ENCODE measurements around the gene TRIM40. TPM values are rescaled to one million over a fixed set of nuclear protein-coding genes. Genes with fewer than 3 reads are reported as not detected.
A peak's percentile ranks its signal among the peaks of the same experiment; 100 is the strongest.

TRIM40 gene
- total and polyA plus RNA-seq, 2 of the 13 experiments (the other 11 are each of a cell fraction or from before 2014, with no cell fraction given), result 0.58 TPM; not detected in 1

DNA sequence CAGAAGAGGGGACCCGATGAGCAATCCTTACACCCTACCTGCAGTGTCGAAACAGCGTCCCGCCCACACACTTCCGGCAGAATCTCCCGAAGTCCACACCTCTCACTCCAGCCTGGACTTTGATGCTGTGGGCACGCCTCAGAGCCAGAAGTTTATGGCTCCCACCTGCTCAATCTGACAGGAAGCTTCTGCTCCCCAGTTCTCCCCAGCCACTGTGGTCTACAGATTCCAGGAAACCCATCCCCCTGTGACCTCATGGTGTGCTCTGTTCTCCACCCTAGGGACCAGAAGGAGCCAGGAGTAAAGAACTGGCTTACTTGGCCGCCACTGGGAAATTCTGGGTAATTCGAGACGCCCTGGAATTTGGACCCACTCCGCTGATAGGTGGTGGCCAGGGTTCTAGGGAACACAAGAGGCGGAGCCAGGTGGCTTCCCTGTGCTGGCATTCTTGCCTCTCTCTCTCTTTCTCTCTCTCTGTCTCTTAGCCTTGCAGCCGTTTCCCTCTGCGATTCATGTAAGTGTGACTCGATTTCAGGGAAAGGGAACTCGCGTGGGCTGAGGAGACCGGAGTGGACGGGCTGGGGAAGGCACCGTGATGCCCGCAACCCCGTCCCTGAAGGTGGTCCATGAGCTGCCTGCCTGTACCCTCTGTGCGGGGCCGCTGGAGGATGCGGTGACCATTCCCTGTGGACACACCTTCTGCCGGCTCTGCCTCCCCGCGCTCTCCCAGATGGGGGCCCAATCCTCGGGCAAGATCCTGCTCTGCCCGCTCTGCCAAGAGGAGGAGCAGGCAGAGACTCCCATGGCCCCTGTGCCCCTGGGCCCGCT is 27.4 kb downstream of the TRIM40 start, which contains the start of gene TRIM15 (continued):
- TF ChIP-seq, protein P1, sequence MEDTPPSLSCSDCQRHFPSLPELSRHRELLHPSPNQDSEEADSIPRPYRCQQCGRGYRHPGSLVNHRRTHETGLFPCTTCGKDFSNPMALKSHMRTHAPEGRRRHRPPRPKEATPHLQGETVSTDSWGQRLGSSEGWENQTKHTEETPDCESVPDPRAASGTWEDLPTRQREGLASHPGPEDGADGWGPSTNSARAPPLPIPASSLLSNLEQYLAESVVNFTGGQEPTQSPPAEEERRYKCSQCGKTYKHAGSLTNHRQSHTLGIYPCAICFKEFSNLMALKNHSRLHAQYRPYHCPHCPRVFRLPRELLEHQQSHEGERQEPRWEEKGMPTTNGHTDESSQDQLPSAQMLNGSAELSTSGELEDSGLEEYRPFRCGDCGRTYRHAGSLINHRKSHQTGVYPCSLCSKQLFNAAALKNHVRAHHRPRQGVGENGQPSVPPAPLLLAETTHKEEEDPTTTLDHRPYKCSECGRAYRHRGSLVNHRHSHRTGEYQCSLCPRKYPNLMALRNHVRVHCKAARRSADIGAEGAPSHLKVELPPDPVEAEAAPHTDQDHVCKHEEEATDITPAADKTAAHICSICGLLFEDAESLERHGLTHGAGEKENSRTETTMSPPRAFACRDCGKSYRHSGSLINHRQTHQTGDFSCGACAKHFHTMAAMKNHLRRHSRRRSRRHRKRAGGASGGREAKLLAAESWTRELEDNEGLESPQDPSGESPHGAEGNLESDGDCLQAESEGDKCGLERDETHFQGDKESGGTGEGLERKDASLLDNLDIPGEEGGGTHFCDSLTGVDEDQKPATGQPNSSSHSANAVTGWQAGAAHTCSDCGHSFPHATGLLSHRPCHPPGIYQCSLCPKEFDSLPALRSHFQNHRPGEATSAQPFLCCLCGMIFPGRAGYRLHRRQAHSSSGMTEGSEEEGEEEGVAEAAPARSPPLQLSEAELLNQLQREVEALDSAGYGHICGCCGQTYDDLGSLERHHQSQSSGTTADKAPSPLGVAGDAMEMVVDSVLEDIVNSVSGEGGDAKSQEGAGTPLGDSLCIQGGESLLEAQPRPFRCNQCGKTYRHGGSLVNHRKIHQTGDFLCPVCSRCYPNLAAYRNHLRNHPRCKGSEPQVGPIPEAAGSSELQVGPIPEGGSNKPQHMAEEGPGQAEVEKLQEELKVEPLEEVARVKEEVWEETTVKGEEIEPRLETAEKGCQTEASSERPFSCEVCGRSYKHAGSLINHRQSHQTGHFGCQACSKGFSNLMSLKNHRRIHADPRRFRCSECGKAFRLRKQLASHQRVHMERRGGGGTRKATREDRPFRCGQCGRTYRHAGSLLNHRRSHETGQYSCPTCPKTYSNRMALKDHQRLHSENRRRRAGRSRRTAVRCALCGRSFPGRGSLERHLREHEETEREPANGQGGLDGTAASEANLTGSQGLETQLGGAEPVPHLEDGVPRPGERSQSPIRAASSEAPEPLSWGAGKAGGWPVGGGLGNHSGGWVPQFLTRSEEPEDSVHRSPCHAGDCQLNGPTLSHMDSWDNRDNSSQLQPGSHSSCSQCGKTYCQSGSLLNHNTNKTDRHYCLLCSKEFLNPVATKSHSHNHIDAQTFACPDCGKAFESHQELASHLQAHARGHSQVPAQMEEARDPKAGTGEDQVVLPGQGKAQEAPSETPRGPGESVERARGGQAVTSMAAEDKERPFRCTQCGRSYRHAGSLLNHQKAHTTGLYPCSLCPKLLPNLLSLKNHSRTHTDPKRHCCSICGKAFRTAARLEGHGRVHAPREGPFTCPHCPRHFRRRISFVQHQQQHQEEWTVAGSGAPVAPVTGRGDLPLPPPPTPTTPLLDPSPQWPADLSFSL (CRISPR knock-in tag; IDR thresholded peaks at IDR 0.05), result no peak
- TF ChIP-seq, protein P2, sequence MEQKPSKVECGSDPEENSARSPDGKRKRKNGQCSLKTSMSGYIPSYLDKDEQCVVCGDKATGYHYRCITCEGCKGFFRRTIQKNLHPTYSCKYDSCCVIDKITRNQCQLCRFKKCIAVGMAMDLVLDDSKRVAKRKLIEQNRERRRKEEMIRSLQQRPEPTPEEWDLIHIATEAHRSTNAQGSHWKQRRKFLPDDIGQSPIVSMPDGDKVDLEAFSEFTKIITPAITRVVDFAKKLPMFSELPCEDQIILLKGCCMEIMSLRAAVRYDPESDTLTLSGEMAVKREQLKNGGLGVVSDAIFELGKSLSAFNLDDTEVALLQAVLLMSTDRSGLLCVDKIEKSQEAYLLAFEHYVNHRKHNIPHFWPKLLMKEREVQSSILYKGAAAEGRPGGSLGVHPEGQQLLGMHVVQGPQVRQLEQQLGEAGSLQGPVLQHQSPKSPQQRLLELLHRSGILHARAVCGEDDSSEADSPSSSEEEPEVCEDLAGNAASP (CRISPR knock-in tag; IDR thresholded peaks at IDR 0.05; ENCODE audit: borderline replicate concordance), result no peak
- TF ChIP-seq ZFP1 (CRISPR knock-in tag; IDR thresholded peaks at IDR 0.05) (peak; percentile 43; the same call in 1 of the 2 replicates), GTF3A (CRISPR knock-in tag; conservative IDR thresholded peaks at IDR 0.05) (peak; percentile 92), ZNF337 (CRISPR knock-in tag; IDR thresholded peaks at IDR 0.05; ENCODE audit: borderline replicate concordance, low read depth) (no peak), ZNF761 (CRISPR knock-in tag; conservative IDR thresholded peaks at IDR 0.05) (peak; percentile 47; the same call in 1 of the 2 replicates), HDAC6 (IDR thresholded peaks at IDR 0.05; ENCODE audit: low read depth, low read length) (no peak), NFKB2 (CRISPR knock-in tag; IDR thresholded peaks at IDR 0.05; ENCODE audit: borderline replicate concordance) (peak; percentile 52; the same call in 1 of the 2 replicates), ZKSCAN8 (CRISPR knock-in tag; IDR thresholded peaks at IDR 0.05; ENCODE audit: borderline replicate concordance) (peak; percentile 28; the same call in 1 of the 2 replicates), EEA1 (CRISPR knock-in tag; IDR thresholded peaks at IDR 0.05; ENCODE audit: borderline replicate concordance) (no peak), PAWR (CRISPR knock-in tag; IDR thresholded peaks at IDR 0.05; ENCODE audit: borderline replicate concordance) (0 out of 2 replicates have a peak, but pooled peaks have one; percentile 68), PCBP1 (IDR thresholded peaks at IDR 0.05; ENCODE audit: borderline replicate concordance, low read depth, low read length) (no peak), GFI1 (CRISPR knock-in tag; IDR thresholded peaks at IDR 0.05; ENCODE audit: borderline replicate concordance) (peak; percentile 89), RFX3 (CRISPR knock-in tag; IDR thresholded peaks at IDR 0.05) (no peak), RCOR2 (CRISPR knock-in tag; IDR thresholded peaks at IDR 0.05) (peak; percentile 66), MEIS2 (CRISPR knock-in tag; IDR thresholded peaks at IDR 0.05) (peak; percentile 54; the same call in 1 of the 2 replicates), ZFAT (CRISPR knock-in tag; conservative IDR thresholded peaks at IDR 0.05) (no peak), PPARG (CRISPR knock-in tag; conservative IDR thresholded peaks at IDR 0.05) (no peak; the same call in 1 of the 2 replicates), ZNF816 (CRISPR knock-in tag; IDR thresholded peaks at IDR 0.05; ENCODE audit: borderline replicate concordance) (peak; percentile 26; the same call in 1 of the 2 replicates), ZNF33B (CRISPR knock-in tag; IDR thresholded peaks at IDR 0.05) (no peak)
- TF ChIP-seq, protein P3, sequence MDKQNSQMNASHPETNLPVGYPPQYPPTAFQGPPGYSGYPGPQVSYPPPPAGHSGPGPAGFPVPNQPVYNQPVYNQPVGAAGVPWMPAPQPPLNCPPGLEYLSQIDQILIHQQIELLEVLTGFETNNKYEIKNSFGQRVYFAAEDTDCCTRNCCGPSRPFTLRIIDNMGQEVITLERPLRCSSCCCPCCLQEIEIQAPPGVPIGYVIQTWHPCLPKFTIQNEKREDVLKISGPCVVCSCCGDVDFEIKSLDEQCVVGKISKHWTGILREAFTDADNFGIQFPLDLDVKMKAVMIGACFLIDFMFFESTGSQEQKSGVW (CRISPR knock-in tag; IDR thresholded peaks at IDR 0.05; ENCODE audit: borderline replicate concordance), result no peak

Measured in HepG2 (cell line).